ENCODE data around the gene TPK1.

Gene TPK1

DNA sequence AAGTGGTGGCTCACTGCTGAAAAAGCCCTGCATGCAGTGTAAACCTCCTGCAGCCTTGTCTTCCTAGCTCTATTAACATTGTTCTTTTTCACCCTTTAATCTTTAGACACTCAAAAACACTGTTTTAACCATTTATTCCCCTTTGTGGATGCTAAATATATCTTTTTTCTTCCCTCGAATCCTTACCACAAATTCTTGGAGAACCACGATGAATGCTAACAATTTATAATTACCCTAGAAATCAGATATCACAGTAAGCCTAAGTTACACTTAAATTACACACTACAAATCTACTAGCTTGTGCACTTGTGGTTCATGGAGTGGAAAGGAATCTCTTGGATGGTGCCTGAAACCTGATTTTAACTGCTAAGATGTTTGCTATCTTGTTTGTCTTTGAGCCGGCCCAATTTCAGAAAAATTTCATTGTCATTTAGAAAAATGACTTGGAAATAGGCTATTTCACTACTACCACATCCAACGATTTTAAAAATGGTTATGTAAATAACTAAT, 307.3 kb downstream of the TPK1 start:
- DNase-seq (ENCODE audit: low read depth), result no peak

GRCh38 chr7:144527051-144527471, 308.8 kb downstream of the TPK1 start:
- no peak for DNase-seq (ENCODE audit: low read depth)

DNA sequence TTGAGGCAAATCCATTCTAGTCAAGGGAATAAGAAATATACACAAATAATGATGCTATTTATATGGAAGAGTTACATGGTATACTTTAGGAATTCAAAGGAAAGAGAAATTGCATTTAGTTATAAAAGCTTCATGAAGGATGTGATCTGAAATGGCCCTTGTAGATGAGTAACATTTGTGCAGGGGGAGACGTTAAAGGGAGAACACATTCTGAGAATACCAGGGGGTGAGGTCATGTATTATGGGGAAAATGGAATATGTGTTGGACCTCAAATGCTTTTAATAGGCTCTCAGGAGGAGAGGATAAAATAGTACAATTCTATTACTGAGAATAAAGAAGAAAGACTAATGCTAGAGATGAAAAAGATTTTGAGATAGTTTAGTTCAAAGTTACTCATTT, 309.9 kb downstream of the TPK1 start:
- DNase-seq (ENCODE audit: low read depth), result no peak

- no peak for DNase-seq (ENCODE audit: low read depth)
These were observed 311.6 kb downstream of the TPK1 start for GRCh38 chr7:144524271-144524670.

- no peak for DNase-seq (ENCODE audit: low read depth)
These were observed 312.2 kb downstream of the TPK1 start for GRCh38 chr7:144523621-144524020.

- DNase-seq (ENCODE audit: low read depth), result no peak
These were observed 315.9 kb downstream of the TPK1 start for GRCh38 chr7:144519925-144520324.

GRCh38 chr7:144518360-144518759, 317.5 kb downstream of the TPK1 start:
- no peak for DNase-seq (ENCODE audit: low read depth)

- DNase-seq (ENCODE audit: low read depth), result no peak
These were observed 318.1 kb downstream of the TPK1 start for GRCh38 chr7:144517749-144518148.

DNA sequence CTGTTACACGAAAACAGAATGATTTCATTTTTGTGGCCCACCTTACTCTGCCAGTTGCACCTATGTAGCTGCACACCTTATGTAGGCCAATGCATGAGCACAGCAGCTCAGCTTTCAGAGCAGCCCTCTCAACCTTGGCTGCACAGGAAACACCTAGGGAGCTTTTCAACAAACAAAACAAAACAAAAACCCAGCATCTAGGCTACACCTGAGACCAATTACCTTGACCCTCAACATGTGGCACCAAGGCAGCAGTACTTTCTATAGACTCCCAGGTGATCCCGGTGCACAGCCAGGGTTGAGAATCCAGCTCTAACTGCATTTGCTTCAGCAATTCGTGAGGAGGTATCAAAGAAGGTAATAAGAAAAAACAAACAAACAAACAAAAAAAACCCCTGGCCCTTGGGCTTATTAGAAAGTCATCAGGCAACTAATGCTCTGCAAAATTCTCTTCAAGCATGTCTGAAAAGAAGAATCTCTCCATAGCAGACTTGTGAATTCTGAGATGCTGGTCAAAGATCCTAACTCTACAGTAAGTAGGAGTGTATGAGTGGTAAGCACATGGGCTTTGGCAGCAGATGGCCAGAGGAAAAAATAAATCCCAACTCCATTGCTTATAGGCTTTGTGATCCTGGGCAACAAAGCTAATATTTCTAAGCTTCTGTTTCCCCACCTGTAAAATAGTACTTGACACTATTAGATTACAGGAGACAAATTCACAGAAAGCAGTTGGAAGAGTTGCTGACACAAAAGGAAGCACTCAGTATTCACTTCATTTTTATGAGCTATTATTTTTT, 318.9 kb downstream of the TPK1 start:
- DNase-seq (ENCODE audit: low read depth), result no peak

DNA sequence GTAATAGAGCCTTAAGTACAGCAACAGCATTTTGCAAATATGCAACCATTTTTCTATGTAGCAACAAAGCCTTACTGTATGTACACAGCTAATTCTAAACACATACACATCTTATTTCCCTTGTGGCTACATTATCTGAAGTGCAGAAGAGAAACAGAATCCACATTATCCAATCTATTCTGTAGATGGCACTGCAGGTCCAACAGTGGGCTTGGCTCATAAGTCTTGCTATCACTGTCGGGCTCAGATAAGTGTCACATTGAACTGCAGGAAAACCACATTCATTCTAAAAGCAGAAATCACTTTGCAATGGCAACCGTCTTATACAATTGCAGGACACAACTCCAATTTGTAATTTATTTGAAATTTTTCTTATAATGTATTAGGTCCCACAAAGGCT, 322.5 kb downstream of the TPK1 start:
- no peak for DNase-seq (ENCODE audit: low read depth)

GRCh38 chr7:144510621-144511020, 325.2 kb downstream of the TPK1 start:
- no peak for DNase-seq (ENCODE audit: low read depth)

- no peak for DNase-seq (ENCODE audit: low read depth)
These were observed 327.2 kb downstream of the TPK1 start for GRCh38 chr7:144508702-144509101.

- DNase-seq (ENCODE audit: low read depth), result no peak
These were observed 332.6 kb downstream of the TPK1 start for GRCh38 chr7:144503215-144503614.

DNA sequence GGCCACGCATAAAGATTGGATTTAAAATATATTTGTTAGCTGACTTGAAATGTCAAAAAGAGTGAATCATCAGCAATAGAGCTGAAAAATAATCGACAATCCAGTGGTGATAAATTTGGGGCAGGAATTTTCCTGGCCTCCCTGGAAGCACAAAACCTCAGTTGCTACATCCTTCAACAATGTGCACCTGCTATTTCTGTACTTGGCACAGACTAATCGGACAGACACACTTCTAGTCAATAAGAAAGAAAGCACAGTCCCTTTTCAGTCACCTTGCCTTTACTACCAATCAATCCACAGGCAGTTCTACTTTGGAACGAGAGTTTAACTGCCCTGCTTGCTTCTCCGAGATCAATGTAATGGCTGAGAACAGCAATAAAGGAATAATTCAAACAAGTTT, 335.6 kb downstream of the TPK1 start:
- no peak for DNase-seq (ENCODE audit: low read depth)

GRCh38 chr7:144497282-144497681, 338.6 kb downstream of the TPK1 start:
- no peak for DNase-seq (ENCODE audit: low read depth)

DNA sequence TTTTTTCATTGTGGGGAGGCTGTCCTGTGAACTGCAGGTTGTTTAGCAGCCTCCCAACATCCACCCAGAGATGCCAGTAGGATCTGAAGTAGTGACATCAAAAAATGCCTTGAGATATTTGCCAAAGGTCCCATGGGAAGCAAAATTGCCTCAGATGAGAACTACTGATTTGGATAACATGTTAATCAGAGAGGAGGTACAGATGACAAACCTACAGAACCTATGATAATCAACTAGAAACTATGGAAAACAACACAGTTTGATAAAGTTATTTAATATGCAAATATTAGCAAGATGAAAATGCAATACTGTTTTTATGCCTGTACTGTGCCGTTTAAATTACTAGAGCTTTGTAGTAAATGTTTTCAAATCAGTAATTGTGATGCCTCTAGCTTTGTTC, 341.5 kb downstream of the TPK1 start:
- no peak for DNase-seq (ENCODE audit: low read depth)

DNA sequence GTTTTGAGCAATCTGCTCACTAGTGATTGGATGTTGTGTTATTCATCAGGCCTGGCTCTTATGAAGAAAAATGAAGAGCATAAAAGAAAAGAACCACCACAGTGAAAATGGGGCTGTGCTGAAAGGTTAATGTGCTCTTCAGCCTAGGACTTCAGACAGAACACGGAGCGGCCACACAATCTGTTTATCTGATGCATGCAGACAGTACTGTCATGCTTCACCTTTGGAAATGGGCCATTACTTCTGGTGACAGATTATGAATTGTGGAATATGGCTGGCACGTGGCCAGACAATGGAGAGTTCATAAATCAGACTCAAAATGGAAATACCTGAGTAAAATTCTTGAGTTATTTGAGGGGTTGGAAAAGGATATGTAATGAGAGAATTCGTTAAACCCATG, 346.3 kb downstream of the TPK1 start:
- DNase-seq (ENCODE audit: low read depth), result no peak

DNA sequence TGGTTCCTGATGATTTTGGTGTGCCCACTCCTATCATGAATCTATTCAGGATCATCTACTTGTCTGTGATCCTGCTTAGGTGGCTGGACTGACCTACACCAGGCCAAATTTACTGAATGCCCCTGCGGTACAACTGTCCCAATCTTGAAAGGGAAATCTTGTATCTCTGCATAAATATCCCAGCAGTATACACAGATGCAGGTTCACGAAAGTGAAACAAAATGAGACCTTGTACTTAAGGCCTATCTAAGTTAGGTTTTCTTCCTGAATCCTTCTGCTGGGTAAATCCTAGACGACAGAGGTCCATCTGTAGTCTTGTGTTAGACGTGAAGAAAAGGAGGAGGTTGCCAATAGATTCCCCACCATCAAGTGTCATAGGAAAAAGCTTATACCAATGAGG, 346.9 kb downstream of the TPK1 start:
- DNase-seq (ENCODE audit: low read depth), result no peak

DNA sequence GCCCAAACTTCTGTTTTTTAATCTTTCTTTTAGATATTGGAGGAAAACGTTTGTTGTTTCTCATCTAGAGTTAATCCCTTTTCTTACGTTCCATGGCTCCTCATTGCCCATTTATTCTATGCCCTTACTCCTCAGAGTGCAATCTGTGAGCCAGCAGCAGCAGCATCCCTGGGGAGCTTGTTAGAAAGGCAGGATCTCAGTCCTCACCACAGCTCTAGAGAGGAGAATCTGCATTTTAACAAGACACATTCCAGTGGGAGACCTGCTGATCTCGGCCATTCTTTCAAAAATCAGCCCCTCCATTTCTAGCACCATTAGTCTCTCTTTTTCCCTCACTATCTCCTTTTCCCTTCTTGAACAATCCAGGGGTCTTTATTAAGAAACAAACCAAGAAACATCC, 348.0 kb downstream of the TPK1 start:
- no peak for DNase-seq (ENCODE audit: low read depth)

- DNase-seq (ENCODE audit: low read depth), result no peak
These were observed 351.4 kb downstream of the TPK1 start for GRCh38 chr7:144484445-144484844.

DNA sequence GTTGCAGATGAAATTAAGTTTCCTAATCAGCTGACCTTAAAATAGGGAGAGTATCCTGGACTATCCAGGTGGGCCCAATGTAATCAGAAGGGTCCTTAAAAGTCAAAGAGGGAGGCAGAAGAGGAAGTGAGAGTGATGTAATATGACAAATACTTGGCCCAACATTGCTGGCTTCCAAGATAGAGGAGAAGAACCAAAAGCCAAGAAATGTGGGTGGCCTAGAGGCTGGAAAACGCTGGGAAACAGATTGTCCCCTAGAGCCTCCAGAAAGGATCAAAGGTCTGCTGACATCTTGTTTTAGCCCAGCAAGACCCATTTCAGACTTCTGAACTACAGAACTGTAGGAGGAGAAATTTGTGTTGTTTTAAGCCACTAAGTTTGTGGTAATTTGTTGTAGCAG, 352.7 kb downstream of the TPK1 start:
- no peak for DNase-seq (ENCODE audit: low read depth)

DNA sequence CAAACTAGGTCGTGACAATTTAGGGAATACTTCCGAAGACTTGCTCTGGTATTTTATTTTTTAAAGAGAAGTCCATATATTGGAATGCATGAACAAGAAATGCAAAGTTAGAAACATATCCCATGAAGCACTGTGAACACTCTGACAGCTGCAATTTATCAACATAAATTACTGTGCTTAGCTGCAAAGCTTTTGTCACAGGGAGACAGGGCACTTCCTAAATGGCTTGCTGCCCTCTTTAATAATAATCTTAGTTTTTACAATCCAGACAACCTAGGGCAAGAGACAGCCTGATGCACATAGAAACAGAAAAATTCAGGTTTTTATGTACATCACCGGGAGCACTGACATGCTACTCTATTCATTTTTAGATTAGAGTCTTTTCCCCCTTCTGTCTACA, 354.0 kb downstream of the TPK1 start:
- DNase-seq (ENCODE audit: low read depth), result no peak

- DNase-seq (ENCODE audit: low read depth), result no peak
These were observed 358.5 kb downstream of the TPK1 start for GRCh38 chr7:144477348-144477747.

All from ELR (cell line).